IMR-90 (cell line): ENCODE measurements around the gene OR52K2. TPM values are rescaled to one million over a fixed set of nuclear protein-coding genes. Genes with fewer than 3 reads are reported as not detected.

Experiments used
- ATAC-seq: fragments of 200-7000 bp; cut with Tn5 transposase; 2 replicates; pipeline ENCODE4 v1.9.1; 2020; ENCODE audit warnings: low read depth, mild to moderate bottlenecking, moderate library complexity
- BruUV-seq: library from RNA; stranded (reverse); fragments of 400-500 nt; replicated peaks from 2 replicates; lab custom pipeline; 2021; lab: Mats Ljungman, UMichigan
- CTCF ChIA-PET: fragments of 300-600 bp; formaldehyde crosslinking; extraction: SDS; loops from one replicate; lab custom pipeline; 2021; ENCODE audit warnings: antibody characterized with exemption; lab: Yijun Ruan, JAX
- POLR2A ChIA-PET: fragments of 300-600 bp; sonication (Branson Sonifier 250); formaldehyde crosslinking; loops from one replicate; lab custom pipeline; 2022; ENCODE audit warnings: antibody characterized with exemption; ENCODE audit not compliant: unreplicated experiment; lab: Charles Lee
- DNase-seq: peaks from one replicate; pipeline ENCODE4 v3.0.0; 2013
- H2AFZ ChIP-seq: replicated peaks from 2 replicates; pipeline ENCODE3; 2013; ENCODE audit warnings: low read length, mild to moderate bottlenecking; ENCODE audit not compliant: poor library complexity
- H2AK5ac ChIP-seq: 2 replicates; pipeline ENCODE4 v1.6.1; 2013; ENCODE audit warnings: low read depth, low read length, inconsistent platforms
- H2AK9ac ChIP-seq: replicated peaks from 2 replicates; pipeline ENCODE3; 2013; ENCODE audit warnings: mild to moderate bottlenecking, low read depth, low read length, moderate library complexity; ENCODE audit not compliant: poor library complexity
- H2BK120ac ChIP-seq: 2 replicates; pipeline ENCODE4 v1.6.1; 2013; ENCODE audit warnings: low read depth, low read length, inconsistent platforms
- H2BK15ac ChIP-seq: 3 replicates; pipeline ENCODE4 v1.6.1; 2013; ENCODE audit warnings: low read depth, low read length, inconsistent platforms
- H2BK20ac ChIP-seq: 2 replicates; pipeline ENCODE4 v1.6.1; 2013; ENCODE audit warnings: low read depth, mild to moderate bottlenecking, inconsistent platforms, low read length, moderate library complexity
- H2BK5ac ChIP-seq: 2 replicates; pipeline ENCODE4 v1.6.1; 2013; ENCODE audit warnings: mild to moderate bottlenecking, low read depth, low read length, inconsistent platforms; ENCODE audit not compliant: poor library complexity, severe bottlenecking
- H3K14ac ChIP-seq: replicated peaks from 2 replicates; pipeline ENCODE4 v1.6.1; 2013; ENCODE audit warnings: low read depth, low read length, inconsistent platforms
- H3K18ac ChIP-seq: 2 replicates; pipeline ENCODE4 v1.6.1; 2013; ENCODE audit warnings: low read depth, low read length, control low read depth
- H3K23ac ChIP-seq: 2 replicates; pipeline ENCODE4 v1.6.1; 2013; ENCODE audit warnings: low read depth, low read length, inconsistent platforms
- H3K27ac ChIP-seq: 2 replicates; pipeline ENCODE4 v1.5.1; 2013; ENCODE audit warnings: mild to moderate bottlenecking, control low read depth, low read length; ENCODE audit not compliant: insufficient read depth
- H3K27me3 ChIP-seq: 2 replicates; pipeline ENCODE4 v1.6.1; 2013; ENCODE audit warnings: low read length; ENCODE audit not compliant: control insufficient read depth, insufficient read depth
- H3K36me3 ChIP-seq: 2 replicates; pipeline ENCODE4 v1.6.1; 2013; ENCODE audit warnings: low read length, mixed read lengths; ENCODE audit not compliant: control insufficient read depth, insufficient read depth
- H3K4ac ChIP-seq: 2 replicates; pipeline ENCODE4 v1.6.1; 2013; ENCODE audit warnings: low read depth, low read length, inconsistent platforms
- H3K4me1 ChIP-seq: 2 replicates; pipeline ENCODE4 v1.6.1; 2013; ENCODE audit warnings: low read length, mixed read lengths; ENCODE audit not compliant: control insufficient read depth, insufficient read depth
- H3K4me2 ChIP-seq: 2 replicates; pipeline ENCODE4 v1.6.1; 2013; ENCODE audit warnings: low read depth, mild to moderate bottlenecking, control low read depth, low read length, moderate library complexity
- H3K4me3 ChIP-seq: 2 replicates; pipeline ENCODE4 v1.5.1; 2013; ENCODE audit warnings: low read depth, mild to moderate bottlenecking, control low read depth, low read length, moderate library complexity; ENCODE audit not compliant: insufficient read depth
- H3K56ac ChIP-seq: 2 replicates; pipeline ENCODE4 v1.6.1; 2013; ENCODE audit warnings: low read length, inconsistent platforms; ENCODE audit not compliant: insufficient read depth; ENCODE audit errors: extremely low read depth
- H3K79me1 ChIP-seq, 2 experiments: 2 replicates each; pipeline ENCODE4 v1.6.1; 2013; ENCODE audit warnings: low read length in 2 of 2, inconsistent platforms in 1 of 2, low read depth in 1 of 2
- H3K9ac ChIP-seq: 2 replicates; pipeline ENCODE4 v1.6.1; 2013; ENCODE audit warnings: low read depth, low read length, control low read depth
- H3K9me1 ChIP-seq: 2 replicates; pipeline ENCODE4 v1.6.1; 2013; ENCODE audit warnings: low read length, inconsistent platforms; ENCODE audit not compliant: insufficient read depth
- H3K9me3 ChIP-seq: 2 replicates; pipeline ENCODE4 v1.6.1; 2013; ENCODE audit warnings: low read length; ENCODE audit not compliant: control insufficient read depth, insufficient read depth
- H4K20me1 ChIP-seq: 2 replicates; pipeline ENCODE4 v1.6.1; 2013; ENCODE audit warnings: low read length, inconsistent platforms; ENCODE audit not compliant: insufficient read depth
- H4K5ac ChIP-seq: 2 replicates; pipeline ENCODE4 v1.6.1; 2013; ENCODE audit warnings: mild to moderate bottlenecking, low read depth, low read length, control low read depth
- H4K8ac ChIP-seq, 2 experiments: 2 replicates each; pipeline ENCODE4 v1.6.1; 2013; ENCODE audit warnings: low read depth in 2 of 2, low read length in 2 of 2, control low read depth in 1 of 2, inconsistent platforms in 1 of 2
- H4K91ac ChIP-seq: 2 replicates; pipeline ENCODE4 v1.6.1; 2013; ENCODE audit warnings: low read depth, low read length, inconsistent platforms; ENCODE audit not compliant: insufficient read depth
- BHLHE40 ChIP-seq: fragments of 150-350 bp; IDR thresholded peaks from 2 replicates; pipeline ENCODE4 v1.6.1; 2016; ENCODE audit warnings: mild to moderate bottlenecking, low read depth, low read length
- CHD1 ChIP-seq: IDR thresholded peaks from 2 replicates; pipeline ENCODE4 v1.6.1; 2012; ENCODE audit warnings: low read depth, low read length, improper control_type of control experiment
- CTCF ChIP-seq: conservative IDR thresholded peaks from 2 replicates; pipeline ENCODE4 v1.5.1; 2012; ENCODE audit warnings: mild to moderate bottlenecking, low read depth, low read length, improper control_type of control experiment
- MXI1 ChIP-seq: IDR thresholded peaks from 2 replicates; pipeline ENCODE4 v1.6.1; 2012; ENCODE audit warnings: low read depth, mild to moderate bottlenecking, low read length, moderate library complexity, borderline replicate concordance
- RAD21 ChIP-seq: IDR thresholded peaks from 2 replicates; pipeline ENCODE4 v1.6.1; 2012; ENCODE audit warnings: low read length, improper control_type of control experiment
- SMC3 ChIP-seq: fragments of 150-350 bp; IDR thresholded peaks from 2 replicates; pipeline ENCODE4 v1.6.1; 2016; ENCODE audit warnings: low read depth, mild to moderate bottlenecking, antibody characterized with exemption, low read length, moderate library complexity
- USF2 ChIP-seq: fragments of 150-350 bp; IDR thresholded peaks from 2 replicates; pipeline ENCODE4 v1.6.1; 2017; ENCODE audit warnings: mild to moderate bottlenecking, antibody characterized with exemption, low read length, low read depth
- WGBS, 2 experiments: methylation state at CpG; one replicate each; pipeline versions ENCODE4 v1.1.5 to v1.1.7; 2013; ENCODE audit warnings: missing lambda C conversion rate in 2 of 2; ENCODE audit not compliant: insufficient read length in 1 of 2; ENCODE audit errors: extremely low coverage in 2 of 2; 5-methylcytosine and 5-hydroxymethylcytosine counted together
- dilution Hi-C: fragments of 300-500 bp; cut with HindIII; formaldehyde crosslinking; loops from one replicate; pipeline ENCODE4 v1.14.3; 2018; ENCODE audit warnings: low sequenced_read_pairs; ENCODE audit not compliant: unreplicated experiment
- in situ Hi-C: fragments of 300-500 bp; cut with MboI; formaldehyde crosslinking; loops from 3 replicates; pipeline ENCODE4 v1.14.3; 2019; ENCODE audit warnings: low sequenced_read_pairs, inconsistent platforms, mixed read lengths
- intact Hi-C: fragments of 100-400 bp; cut with micrococcal nuclease; formaldehyde crosslinking; loops from 2 replicates; pipeline ENCODE4 v1.10.0; 2022
- polyA plus RNA-seq, 3 experiments: library from polyadenylated mRNA; depleted of rRNA; stranded (reverse); fragments of >200 nt; gene quantifications; 2 replicates each; pipeline ENCODE4 v1.2.3, GENCODE V29; 2012; ENCODE audit warnings: low replicate concordance in 1 of 3
- total RNA-seq: library from RNA; depleted of rRNA; stranded (reverse); fragments of >200 nt; gene quantifications from 2 replicates; pipeline ENCODE4 v1.2.3, GENCODE V29; 2012
- TF ChIP-seq, protein P1 (sequence below): fragments of 150-350 bp; IDR thresholded peaks from 2 replicates; pipeline ENCODE4 v1.6.1; 2016; ENCODE audit warnings: low read depth, mild to moderate bottlenecking, low read length, moderate library complexity, borderline replicate concordance

The OR52K2 gene
- total and polyA plus RNA-seq, 2 of the 4 experiments (the other 2 are of a cell fraction) = not detected

DNA sequence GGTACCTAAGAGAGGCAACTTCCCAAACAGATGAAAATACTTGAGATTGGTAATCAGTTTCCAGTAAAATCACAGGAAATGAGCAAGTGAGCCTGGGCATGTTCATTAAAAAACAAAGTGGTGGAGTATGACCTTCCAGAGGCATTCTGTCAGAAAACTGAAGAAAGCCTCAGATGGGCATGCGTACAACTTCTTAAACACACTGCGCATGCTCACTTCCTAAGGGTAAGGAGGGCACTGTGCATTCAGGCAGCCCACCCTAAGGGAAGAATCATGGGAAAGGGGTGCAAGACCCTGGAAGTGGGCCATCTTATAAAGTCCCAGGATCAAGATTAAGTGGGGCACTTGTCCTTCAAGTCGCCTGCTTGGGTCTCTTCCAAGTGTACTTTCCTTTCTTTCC, 4.0 kb downstream of the OR52K2 start:
- Histone ChIP-seq H3K4me2 (no peak overlapping the region), H4K8ac (no peak overlapping the region), H3K27me3 (no peaks in the 10 kb centered on the region), H3K36me3 (no peaks in the 10 kb centered on the region), H2AK5ac (no peak overlapping the region), H3K4me1 (no peaks in the 10 kb centered on the region), H3K56ac (no peak overlapping the region), H2BK15ac (no peak overlapping the region), H3K27ac (no peak overlapping the region), H2BK120ac (no peak overlapping the region), H2AK9ac (no peak overlapping the region), H3K23ac (no peak overlapping the region), H3K14ac (no peak overlapping the region), H3K9me3 (no peaks in the 10 kb centered on the region; the same call in 1 of the 2 replicates), H2BK20ac (no peak overlapping the region), H3K4ac (no peak overlapping the region), H3K4me3 (no peak overlapping the region), H4K20me1 (no peaks in the 10 kb centered on the region), H4K91ac (no peak overlapping the region), H3K9me1 (no peaks in the 10 kb centered on the region), H3K79me1 (no peaks in the 10 kb centered on the region), H2AFZ (no peak overlapping the region), H2BK5ac (no peak overlapping the region), H4K5ac (no peak overlapping the region), H3K18ac (no peak overlapping the region), H3K9ac (no peak overlapping the region)
- no CpG with 5 or more reads among the region's 3 CpGs for WGBS, 2 experiments
- TF ChIP-seq, protein P1, sequence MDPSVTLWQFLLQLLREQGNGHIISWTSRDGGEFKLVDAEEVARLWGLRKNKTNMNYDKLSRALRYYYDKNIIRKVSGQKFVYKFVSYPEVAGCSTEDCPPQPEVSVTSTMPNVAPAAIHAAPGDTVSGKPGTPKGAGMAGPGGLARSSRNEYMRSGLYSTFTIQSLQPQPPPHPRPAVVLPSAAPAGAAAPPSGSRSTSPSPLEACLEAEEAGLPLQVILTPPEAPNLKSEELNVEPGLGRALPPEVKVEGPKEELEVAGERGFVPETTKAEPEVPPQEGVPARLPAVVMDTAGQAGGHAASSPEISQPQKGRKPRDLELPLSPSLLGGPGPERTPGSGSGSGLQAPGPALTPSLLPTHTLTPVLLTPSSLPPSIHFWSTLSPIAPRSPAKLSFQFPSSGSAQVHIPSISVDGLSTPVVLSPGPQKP = no peak
- TF ChIP-seq USF2 (no peak), BHLHE40 (no peak), SMC3 (no peak), CHD1 (no peak), MXI1 (no peak), RAD21 (no peak), CTCF (no peak)
- ChIA-PET CTCF (no interaction called here), POLR2A (no interaction called here)
- intact Hi-C loops = no loop called here
- BruUV-seq = no TSS peak
- in situ Hi-C loops = no loop called here
- DNase-seq (no peak), ATAC-seq (no peak)
- dilution Hi-C loops = no loop called here
